ENCODE data around the gene POU4F3.

POU4F3 gene

GRCh38 chr5:146334074-146334533 is 4.5 kb upstream of the POU4F3 start:
- H3K4me3 ChIP-seq (replicated peaks; ENCODE audit: insufficient read depth, low read length), result no peak overlapping the region
- peaks cover 81% of the 10 kb centered on the region for H3K27me3 ChIP-seq (ENCODE audit: insufficient read depth, poor library complexity, severe bottlenecking)
- DNase-seq (ENCODE audit: low read depth in 1 of 2, low spot score in 1 of 2), result no peak
- TF ChIP-seq CTCF (IDR thresholded peaks at IDR 0.05; ENCODE audit: insufficient read depth, low read length) (no peak), POLR2AphosphoS5 (IDR thresholded peaks at IDR 0.05; ENCODE audit: low read depth) (no peak), GABPA (IDR thresholded peaks at IDR 0.05; ENCODE audit: low read depth) (no peak), SPI1 (IDR thresholded peaks at IDR 0.05; ENCODE audit: borderline replicate concordance, low read depth) (no peak)
- TF ChIP-seq, protein P1, sequence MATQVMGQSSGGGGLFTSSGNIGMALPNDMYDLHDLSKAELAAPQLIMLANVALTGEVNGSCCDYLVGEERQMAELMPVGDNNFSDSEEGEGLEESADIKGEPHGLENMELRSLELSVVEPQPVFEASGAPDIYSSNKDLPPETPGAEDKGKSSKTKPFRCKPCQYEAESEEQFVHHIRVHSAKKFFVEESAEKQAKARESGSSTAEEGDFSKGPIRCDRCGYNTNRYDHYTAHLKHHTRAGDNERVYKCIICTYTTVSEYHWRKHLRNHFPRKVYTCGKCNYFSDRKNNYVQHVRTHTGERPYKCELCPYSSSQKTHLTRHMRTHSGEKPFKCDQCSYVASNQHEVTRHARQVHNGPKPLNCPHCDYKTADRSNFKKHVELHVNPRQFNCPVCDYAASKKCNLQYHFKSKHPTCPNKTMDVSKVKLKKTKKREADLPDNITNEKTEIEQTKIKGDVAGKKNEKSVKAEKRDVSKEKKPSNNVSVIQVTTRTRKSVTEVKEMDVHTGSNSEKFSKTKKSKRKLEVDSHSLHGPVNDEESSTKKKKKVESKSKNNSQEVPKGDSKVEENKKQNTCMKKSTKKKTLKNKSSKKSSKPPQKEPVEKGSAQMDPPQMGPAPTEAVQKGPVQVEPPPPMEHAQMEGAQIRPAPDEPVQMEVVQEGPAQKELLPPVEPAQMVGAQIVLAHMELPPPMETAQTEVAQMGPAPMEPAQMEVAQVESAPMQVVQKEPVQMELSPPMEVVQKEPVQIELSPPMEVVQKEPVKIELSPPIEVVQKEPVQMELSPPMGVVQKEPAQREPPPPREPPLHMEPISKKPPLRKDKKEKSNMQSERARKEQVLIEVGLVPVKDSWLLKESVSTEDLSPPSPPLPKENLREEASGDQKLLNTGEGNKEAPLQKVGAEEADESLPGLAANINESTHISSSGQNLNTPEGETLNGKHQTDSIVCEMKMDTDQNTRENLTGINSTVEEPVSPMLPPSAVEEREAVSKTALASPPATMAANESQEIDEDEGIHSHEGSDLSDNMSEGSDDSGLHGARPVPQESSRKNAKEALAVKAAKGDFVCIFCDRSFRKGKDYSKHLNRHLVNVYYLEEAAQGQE (IDR thresholded peaks at IDR 0.05; ENCODE audit: insufficient replicate concordance, low read depth), result no peak
- no peak overlapping the region for H3K27ac ChIP-seq (replicated peaks)

- H3K27ac ChIP-seq (replicated peaks), result no peak overlapping the region
- no peak overlapping the region for H3K4me3 ChIP-seq (replicated peaks; ENCODE audit: insufficient read depth, low read length)
- TF ChIP-seq SPI1 (IDR thresholded peaks at IDR 0.05; ENCODE audit: borderline replicate concordance, low read depth) (no peak), GABPA (IDR thresholded peaks at IDR 0.05; ENCODE audit: low read depth) (no peak), POLR2AphosphoS5 (IDR thresholded peaks at IDR 0.05; ENCODE audit: low read depth) (no peak), CTCF (IDR thresholded peaks at IDR 0.05; ENCODE audit: insufficient read depth, low read length) (no peak)
- TF ChIP-seq, protein P1 (IDR thresholded peaks at IDR 0.05; ENCODE audit: insufficient replicate concordance, low read depth), result no peak
- H3K27me3 ChIP-seq (ENCODE audit: insufficient read depth, poor library complexity, severe bottlenecking), result peaks cover 90% of the 10 kb centered on the region
- DNase-seq (ENCODE audit: low read depth in 1 of 2, low spot score in 1 of 2), result no peak
Observed at GRCh38 chr5:146336197-146336596, 2.4 kb upstream of the POU4F3 start.

DNA sequence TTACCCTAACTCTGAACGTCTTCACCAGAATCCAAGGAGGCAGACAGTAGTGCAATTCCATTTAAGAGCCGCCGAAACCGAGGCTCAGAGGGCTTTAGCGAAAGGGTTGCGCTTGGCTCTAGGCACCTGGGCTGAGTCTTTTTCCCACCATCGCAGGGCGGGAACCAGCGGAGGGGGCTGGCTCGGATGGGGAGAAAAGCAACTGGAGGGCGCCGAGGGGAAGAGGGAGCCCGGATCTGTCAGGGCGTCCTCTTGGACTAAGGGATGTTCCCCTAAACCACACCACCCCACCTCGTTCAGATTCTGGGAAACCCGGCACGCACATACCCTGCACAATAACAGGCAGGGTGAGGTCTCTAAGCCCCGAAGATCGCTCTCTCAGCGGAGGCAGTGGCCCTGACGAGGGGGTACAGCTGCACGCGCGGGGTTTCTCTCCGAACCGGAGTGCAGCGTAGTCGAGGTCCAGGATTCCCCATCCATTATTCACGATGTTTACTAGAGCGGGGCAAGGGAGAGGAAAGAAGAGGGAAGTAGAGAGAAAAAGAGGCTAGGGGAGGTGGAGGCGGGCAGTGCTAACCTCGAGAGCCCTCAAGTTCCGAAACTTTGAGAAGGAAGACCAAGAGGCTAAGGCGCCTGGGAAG is 1.3 kb upstream of the POU4F3 start:
- DNase-seq (ENCODE audit: low read depth in 1 of 2, low spot score in 1 of 2), result no peak
- no peak overlapping the region for H3K27ac ChIP-seq (replicated peaks)
- no peak for TF ChIP-seq GABPA (IDR thresholded peaks at IDR 0.05; ENCODE audit: low read depth)
- H3K27me3 ChIP-seq (ENCODE audit: insufficient read depth, poor library complexity, severe bottlenecking), result peaks cover 95% of the 10 kb centered on the region
- H3K4me3 ChIP-seq (replicated peaks; ENCODE audit: insufficient read depth, low read length), result no peak overlapping the region

DNA sequence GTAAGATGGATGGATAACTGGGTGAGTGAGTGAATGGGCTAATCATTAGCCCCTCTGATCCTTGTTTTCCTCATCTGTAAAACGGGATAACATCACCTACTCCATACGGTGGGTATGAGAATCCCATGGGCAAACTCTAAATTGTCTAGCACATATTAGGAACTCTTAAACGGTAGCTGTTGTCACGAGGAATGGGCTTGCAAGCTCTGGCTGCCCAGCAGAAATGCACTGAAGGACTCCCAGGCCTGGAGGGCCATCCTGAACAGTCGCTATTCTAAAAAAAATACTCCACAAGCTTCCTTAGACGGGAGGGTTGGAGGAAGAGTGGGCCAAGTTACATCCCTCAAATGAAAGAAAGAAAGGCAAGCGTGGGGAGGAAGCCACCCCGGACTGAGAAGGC is 711 bp upstream of the POU4F3 start:
- no peak for DNase-seq (ENCODE audit: low read depth in 1 of 2, low spot score in 1 of 2)
- Histone ChIP-seq H3K4me3 (replicated peaks; ENCODE audit: insufficient read depth, low read length) (no peak overlapping the region), H3K27me3 (ENCODE audit: insufficient read depth, poor library complexity, severe bottlenecking) (peaks cover 95% of the 10 kb centered on the region), H3K27ac (replicated peaks) (no peak overlapping the region)
- TF ChIP-seq, protein P1 (IDR thresholded peaks at IDR 0.05; ENCODE audit: insufficient replicate concordance, low read depth), result no peak
- no peak for TF ChIP-seq SPI1 (IDR thresholded peaks at IDR 0.05; ENCODE audit: borderline replicate concordance, low read depth)
- TF ChIP-seq POLR2AphosphoS5 (IDR thresholded peaks at IDR 0.05; ENCODE audit: low read depth), result no peak
- TF ChIP-seq GABPA (IDR thresholded peaks at IDR 0.05; ENCODE audit: low read depth), result no peak
- TF ChIP-seq CTCF (IDR thresholded peaks at IDR 0.05; ENCODE audit: insufficient read depth, low read length), result no peak

Data from HL-60 (cell line).